HepG2 (cell line): Measurements from ENCODE around the gene ZBTB7B. TPM values are rescaled to one million over a fixed set of nuclear protein-coding genes. Genes with fewer than 3 reads are reported as not detected.

Source experiments
- BATF2 ChIP-seq: sonication (generic); formaldehyde crosslinking; IDR thresholded peaks from 2 replicates; pipeline ENCODE4 v1.8.0; 2022; ENCODE audit warnings: mild to moderate bottlenecking, missing genetic modification reagents, moderate library complexity
- CENPT ChIP-seq: sonication (generic); formaldehyde crosslinking; IDR thresholded peaks from 2 replicates; pipeline ENCODE4 v1.8.0; 2022; ENCODE audit warnings: low read depth, mild to moderate bottlenecking, moderate library complexity, missing genetic modification reagents
- FOXP1 ChIP-seq, 2 experiments: fragments of 450-650 bp in 1 of 2; IDR thresholded peaks; 2 replicates each; pipeline ENCODE4 v1.6.1; 2017 to 2018; ENCODE audit warnings: antibody characterized with exemption in 1 of 2
- GTF3A ChIP-seq: sonication (generic); formaldehyde crosslinking; conservative IDR thresholded peaks from 2 replicates; pipeline ENCODE4 v1.4.0; 2020; ENCODE audit warnings: mild to moderate bottlenecking, missing genetic modification reagents
- MAZ ChIP-seq, 2 experiments: sonication (generic) in 1 of 2; formaldehyde crosslinking in 1 of 2; IDR thresholded peaks; 2 replicates each; pipeline versions ENCODE4 v1.5.0 to v1.6.1; 2012 to 2020; ENCODE audit warnings: low read depth in 2 of 2, mild to moderate bottlenecking in 2 of 2, borderline replicate concordance in 1 of 2, improper control_type of control experiment in 1 of 2, low read length in 1 of 2, missing genetic modification reagents in 1 of 2, moderate library complexity in 1 of 2
- NAIF1 ChIP-seq: sonication (generic); formaldehyde crosslinking; IDR thresholded peaks from 2 replicates; pipeline ENCODE4 v1.5.0; 2020; ENCODE audit warnings: mild to moderate bottlenecking, missing genetic modification reagents, borderline replicate concordance
- NBN ChIP-seq: fragments of 450-650 bp; conservative IDR thresholded peaks from 2 replicates; pipeline ENCODE4 v1.6.1; 2017
- NCOA5 ChIP-seq: sonication (generic); formaldehyde crosslinking; IDR thresholded peaks from 2 replicates; pipeline ENCODE4 v1.4.0; 2020; ENCODE audit warnings: missing genetic modification reagents
- NCOR1 ChIP-seq: fragments of 200-600 bp; sonication (generic); IDR thresholded peaks from 2 replicates; pipeline ENCODE4 v1.7.0; 2017; ENCODE audit warnings: antibody characterized with exemption, low read length, borderline replicate concordance
- NFYB ChIP-seq: sonication (generic); formaldehyde crosslinking; IDR thresholded peaks from 2 replicates; pipeline ENCODE4 v1.4.0; 2020; ENCODE audit warnings: missing genetic modification reagents
- PRDM4 ChIP-seq: sonication (generic); formaldehyde crosslinking; IDR thresholded peaks from 2 replicates; pipeline ENCODE4 v1.9.0; 2021; ENCODE audit warnings: missing genetic modification reagents, borderline replicate concordance
- RFX5 ChIP-seq: IDR thresholded peaks from 2 replicates; pipeline ENCODE4 v1.6.1; 2011; ENCODE audit warnings: low read depth, low read length, improper control_type of control experiment
- SIX1 ChIP-seq: sonication (generic); formaldehyde crosslinking; IDR thresholded peaks from 2 replicates; pipeline ENCODE4 v1.4.0; 2020; ENCODE audit warnings: missing genetic modification reagents, borderline replicate concordance
- THAP8 ChIP-seq: sonication (generic); formaldehyde crosslinking; IDR thresholded peaks from 2 replicates; pipeline ENCODE4 v1.5.1; 2020; ENCODE audit warnings: missing genetic modification reagents, mild to moderate bottlenecking, borderline replicate concordance
- TMF1 ChIP-seq: sonication (generic); formaldehyde crosslinking; IDR thresholded peaks from 2 replicates; pipeline ENCODE4 v1.8.1; 2022; ENCODE audit warnings: low read depth, missing genetic modification reagents
- ZBTB14 ChIP-seq: sonication (generic); formaldehyde crosslinking; IDR thresholded peaks from 2 replicates; pipeline ENCODE4 v1.4.0; 2020; ENCODE audit warnings: missing genetic modification reagents
- ZMAT5 ChIP-seq: sonication (generic); formaldehyde crosslinking; IDR thresholded peaks from 2 replicates; pipeline ENCODE4 v1.5.0; 2020; ENCODE audit warnings: mild to moderate bottlenecking, low read depth, missing genetic modification reagents, borderline replicate concordance
- ZNF124 ChIP-seq: sonication (generic); formaldehyde crosslinking; IDR thresholded peaks from 2 replicates; pipeline ENCODE4 v1.4.0; 2020; ENCODE audit warnings: missing genetic modification reagents
- ZNF160 ChIP-seq: sonication (generic); formaldehyde crosslinking; IDR thresholded peaks from 2 replicates; pipeline ENCODE4 v1.8.0; 2022; ENCODE audit warnings: mild to moderate bottlenecking, inconsistent platforms, missing genetic modification reagents
- ZNF225 ChIP-seq: sonication (generic); formaldehyde crosslinking; IDR thresholded peaks from 2 replicates; pipeline ENCODE4 v1.4.0; 2020; ENCODE audit warnings: mild to moderate bottlenecking, missing genetic modification reagents
- ZNF34 ChIP-seq: sonication (generic); formaldehyde crosslinking; IDR thresholded peaks from 2 replicates; pipeline ENCODE4 v1.4.0; 2020; ENCODE audit warnings: mild to moderate bottlenecking, missing genetic modification reagents, borderline replicate concordance
- ZNF350 ChIP-seq: sonication (generic); formaldehyde crosslinking; IDR thresholded peaks from 2 replicates; pipeline ENCODE4 v1.4.0; 2020; ENCODE audit warnings: mild to moderate bottlenecking, low read depth, missing genetic modification reagents, borderline replicate concordance
- ZNF430 ChIP-seq: sonication (generic); formaldehyde crosslinking; IDR thresholded peaks from 2 replicates; pipeline ENCODE4 v1.9.0; 2021; ENCODE audit warnings: mild to moderate bottlenecking, missing genetic modification reagents
- polyA plus RNA-seq, 8 experiments: library from polyadenylated mRNA; depleted of rRNA in 3 of 8; stranded (reverse) in 7 of 8; unstranded in 1 of 8; fragments of >200 nt; fragmentation: Illumina TruSeq in 4 of 8; extraction: Trizol in 4 of 8; gene quantifications; 2 replicates each; pipeline versions ENCODE4 v1.2.1 to v1.2.3, GENCODE V29; 2011 to 2016; ENCODE audit warnings: low read depth in 4 of 8, missing spikeins in 1 of 8, mixed read lengths in 1 of 8; ENCODE audit not compliant: insufficient read depth in 1 of 8
- total RNA-seq, 5 experiments: library from RNA; depleted of rRNA; stranded (reverse); fragments of >200 nt; fragmentation: Illumina TruSeq; extraction: Trizol; gene quantifications; 2 replicates each; pipeline ENCODE4 v1.2.3, GENCODE V29; 2016; ENCODE audit warnings: low read depth in 1 of 5

The ZBTB7B gene
- total and polyA plus RNA-seq, 2 of the 13 experiments (the other 11 are each of a cell fraction or from before 2014, with no cell fraction given), result 15.5 to 17.5 TPM

- TF ChIP-seq PRDM4 (CRISPR knock-in tag) (no peak), NAIF1 (peak; percentile 83), THAP8 (CRISPR knock-in tag) (peak; percentile 86; the same call in 1 of the 2 replicates), CENPT (CRISPR knock-in tag) (0 out of 2 replicates have a peak, but pooled peaks have one; percentile 61), ZNF350 (CRISPR knock-in tag) (0 out of 2 replicates have a peak, but pooled peaks have one; percentile 37), FOXP1 (IDR thresholded peaks at IDR 0.05) (no peak), FOXP1 (CRISPR knock-in tag; IDR thresholded peaks at IDR 0.05) (no peak), NCOR1 (peak; percentile 29; the same call in 1 of the 2 replicates), ZBTB14 (CRISPR knock-in tag) (peak; percentile 34; the same call in 1 of the 2 replicates), NFYB (CRISPR knock-in tag) (peak; percentile 35; the same call in 1 of the 2 replicates), ZMAT5 (no peak), ZNF225 (CRISPR knock-in tag) (no peak), BATF2 (CRISPR knock-in tag) (0 out of 2 replicates have a peak, but pooled peaks have one; percentile 36), RFX5 (no peak), ZNF124 (CRISPR knock-in tag) (no peak; the same call in 1 of the 2 replicates), NBN (no peak), ZNF430 (peak; percentile 78), SIX1 (CRISPR knock-in tag) (no peak; the same call in 1 of the 2 replicates), ZNF160 (CRISPR knock-in tag) (peak; percentile 90), GTF3A (no peak), MAZ (IDR thresholded peaks at IDR 0.05; ENCODE audit: borderline replicate concordance, low read depth, low read length) (peak; percentile 74; the same call in 1 of the 2 replicates), MAZ (CRISPR knock-in tag; IDR thresholded peaks at IDR 0.05; ENCODE audit: low read depth) (peak; percentile 90), NCOA5 (CRISPR knock-in tag) (no peak), TMF1 (CRISPR knock-in tag) (peak; percentile 23; the same call in 1 of the 2 replicates), ZNF34 (CRISPR knock-in tag) (no peak)
Measured at GRCh38 chr1:154961207-154962155, 41.1 kb upstream of the ZBTB7B start, which contains the start of gene PYGO2 (continued).
